OCI-LY1 (cell line): ENCODE data around the gene FOXN3.

Experiments used
- H2AFZ ChIP-seq: fragments of 200-600 bp; sonication (generic), shearing (Covaris generic); 2 replicates; pipeline ENCODE4 v1.6.0; 2014; ENCODE audit warnings: antibody characterized with exemption, mild to moderate bottlenecking, low read length
- H3F3A ChIP-seq: fragments of 200-600 bp; sonication (generic), shearing (Covaris generic); 2 replicates; pipeline ENCODE4 v1.6.0; 2014; ENCODE audit warnings: mild to moderate bottlenecking, antibody characterized with exemption, low read length, moderate library complexity; ENCODE audit not compliant: insufficient read depth
- H3K27ac ChIP-seq: fragments of 200-600 bp; sonication (generic); 2 replicates; pipeline ENCODE4 v1.5.1; 2014; ENCODE audit warnings: low read length, mixed run types, mild to moderate bottlenecking, low read depth; ENCODE audit not compliant: poor library complexity, severe bottlenecking
- H3K27me3 ChIP-seq: fragments of 200-600 bp; sonication (generic); 2 replicates; pipeline ENCODE4 v1.6.0; 2014; ENCODE audit warnings: antibody characterized with exemption, mild to moderate bottlenecking, low read length, moderate library complexity; ENCODE audit not compliant: insufficient read depth
- H3K36me3 ChIP-seq: fragments of 200-600 bp; sonication (generic); 2 replicates; pipeline ENCODE4 v1.6.1; 2014; ENCODE audit warnings: mild to moderate bottlenecking, antibody characterized with exemption, low read length, moderate library complexity, mixed read lengths; ENCODE audit not compliant: insufficient read depth
- H3K4me1 ChIP-seq: fragments of 200-600 bp; sonication (generic); 2 replicates; pipeline ENCODE4 v1.5.1; 2014; ENCODE audit warnings: mild to moderate bottlenecking, low read length, moderate library complexity; ENCODE audit not compliant: insufficient read depth, severe bottlenecking
- H3K4me2 ChIP-seq: fragments of 200-600 bp; sonication (generic), shearing (Covaris generic); 2 replicates; pipeline ENCODE4 v1.6.1; 2014; ENCODE audit warnings: low read length
- H3K4me3 ChIP-seq: fragments of 200-600 bp; sonication (generic); 2 replicates; pipeline ENCODE4 v1.5.1; 2014; ENCODE audit warnings: low read length, low read depth, mild to moderate bottlenecking, mixed read lengths; ENCODE audit not compliant: poor library complexity, severe bottlenecking
- H3K79me2 ChIP-seq: fragments of 200-600 bp; shearing (Covaris generic); 2 replicates; pipeline ENCODE4 v1.6.1; 2016; ENCODE audit warnings: mixed run types, low read length, mixed read lengths; ENCODE audit not compliant: insufficient read depth
- H3K9ac ChIP-seq: fragments of 200-600 bp; sonication (generic), shearing (Covaris generic); 2 replicates; pipeline ENCODE4 v1.6.1; 2014; ENCODE audit warnings: mild to moderate bottlenecking, low read length, mixed read lengths
- H3K9me2 ChIP-seq: fragments of 200-600 bp; sonication (generic), shearing (Covaris generic); 2 replicates; pipeline ENCODE4 v1.6.1; 2014; ENCODE audit warnings: low read depth, mild to moderate bottlenecking, low read length, mixed read lengths
- H3K9me3 ChIP-seq: fragments of 200-600 bp; shearing (Covaris generic); 2 replicates; pipeline ENCODE4 v1.6.1; 2014; ENCODE audit warnings: low read length, mixed read lengths
- H4K20me1 ChIP-seq: fragments of 200-600 bp; sonication (generic), shearing (Covaris generic); 2 replicates; pipeline ENCODE4 v1.6.0; 2016; ENCODE audit warnings: mild to moderate bottlenecking, low read length; ENCODE audit not compliant: insufficient read depth
- EZH2 ChIP-seq: fragments of 200-600 bp; sonication (generic), shearing (Covaris generic); IDR thresholded peaks from 2 replicates; pipeline ENCODE4 v1.8.0; 2017; ENCODE audit warnings: borderline replicate concordance, mixed run types, mild to moderate bottlenecking, antibody characterized with exemption, low read length, moderate library complexity, mixed read lengths
- TF ChIP-seq, protein P1 (sequence below): fragments of 200-600 bp; sonication (generic), shearing (Covaris generic); IDR thresholded peaks from 2 replicates; pipeline ENCODE4 v1.5.1; 2017; ENCODE audit warnings: mild to moderate bottlenecking, antibody characterized with exemption, low read length, moderate library complexity, mixed read lengths

Gene FOXN3

DNA sequence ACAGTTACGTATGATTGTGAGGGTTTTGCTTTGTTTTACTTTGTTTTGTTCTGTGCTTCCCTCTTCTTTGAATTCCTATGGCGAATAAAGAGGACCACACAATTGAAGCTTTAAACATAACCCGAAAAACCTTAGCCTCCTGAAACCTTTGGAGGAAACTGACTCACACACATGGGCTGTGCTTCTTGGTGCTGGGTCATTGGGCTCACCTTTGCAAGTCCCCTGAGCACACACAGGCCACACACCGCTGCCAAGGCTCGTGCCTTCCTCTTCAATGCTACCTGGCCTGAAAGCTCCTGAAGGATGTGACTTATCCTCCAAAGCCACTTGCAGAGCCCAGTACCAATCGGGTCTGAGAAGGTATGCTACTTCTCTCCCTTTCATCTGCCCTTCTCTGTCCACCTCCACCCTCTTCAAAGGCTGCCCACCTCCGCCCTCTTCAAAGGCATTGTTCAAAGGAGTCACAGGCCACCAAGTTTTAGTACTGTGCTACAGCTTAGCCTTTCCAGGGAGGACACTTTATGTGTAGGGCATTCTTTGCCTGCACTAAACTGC is 114.6 kb downstream of the FOXN3 start:
- Histone ChIP-seq H3K27ac (peak overlapping the region; percentile 98), H3K9me2 (no peaks in the 10 kb centered on the region), H3K9me3 (0 out of 2 replicates have a peak, but pooled peaks cover 5% of the 10 kb centered on the region), H3K4me2 (peak overlapping the region; percentile 77; the same call in 1 of the 2 replicates), H4K20me1 (no peaks in the 10 kb centered on the region), H3F3A (0 out of 2 replicates have a peak, but pooled peaks cover 3% of the 10 kb centered on the region), H3K79me2 (no peaks in the 10 kb centered on the region), H3K4me1 (peaks cover 56% of the 10 kb centered on the region), H3K36me3 (peaks cover 13% of the 10 kb centered on the region), H3K4me3 (no peak overlapping the region), H3K9ac (peak overlapping the region; percentile 70), H3K27me3 (no peaks in the 10 kb centered on the region), H2AFZ (no peak overlapping the region)
- no peak for TF ChIP-seq EZH2
- TF ChIP-seq, protein P1, sequence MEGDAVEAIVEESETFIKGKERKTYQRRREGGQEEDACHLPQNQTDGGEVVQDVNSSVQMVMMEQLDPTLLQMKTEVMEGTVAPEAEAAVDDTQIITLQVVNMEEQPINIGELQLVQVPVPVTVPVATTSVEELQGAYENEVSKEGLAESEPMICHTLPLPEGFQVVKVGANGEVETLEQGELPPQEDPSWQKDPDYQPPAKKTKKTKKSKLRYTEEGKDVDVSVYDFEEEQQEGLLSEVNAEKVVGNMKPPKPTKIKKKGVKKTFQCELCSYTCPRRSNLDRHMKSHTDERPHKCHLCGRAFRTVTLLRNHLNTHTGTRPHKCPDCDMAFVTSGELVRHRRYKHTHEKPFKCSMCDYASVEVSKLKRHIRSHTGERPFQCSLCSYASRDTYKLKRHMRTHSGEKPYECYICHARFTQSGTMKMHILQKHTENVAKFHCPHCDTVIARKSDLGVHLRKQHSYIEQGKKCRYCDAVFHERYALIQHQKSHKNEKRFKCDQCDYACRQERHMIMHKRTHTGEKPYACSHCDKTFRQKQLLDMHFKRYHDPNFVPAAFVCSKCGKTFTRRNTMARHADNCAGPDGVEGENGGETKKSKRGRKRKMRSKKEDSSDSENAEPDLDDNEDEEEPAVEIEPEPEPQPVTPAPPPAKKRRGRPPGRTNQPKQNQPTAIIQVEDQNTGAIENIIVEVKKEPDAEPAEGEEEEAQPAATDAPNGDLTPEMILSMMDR: no peak

DNA sequence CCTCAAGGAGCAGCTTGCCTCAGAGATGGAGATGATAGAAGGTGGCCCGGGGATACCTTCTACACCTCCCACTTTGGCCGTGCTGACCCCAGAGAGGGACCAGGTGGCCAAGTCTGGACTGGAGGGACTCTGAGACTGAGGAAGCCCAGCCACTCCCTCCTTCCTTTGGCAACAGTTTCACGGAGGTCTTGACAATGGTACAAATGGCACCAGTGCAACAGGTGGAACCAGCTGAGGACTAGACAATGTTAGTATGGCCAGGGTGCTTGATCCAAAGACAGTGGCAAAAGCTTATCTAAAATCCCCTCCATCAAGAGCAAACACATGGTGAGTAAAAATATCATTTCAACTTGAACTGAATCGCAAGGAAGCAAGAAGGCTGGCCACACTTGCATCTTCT is 117.4 kb downstream of the FOXN3 start:
- Histone ChIP-seq H3K9ac (no peak overlapping the region), H3K4me3 (no peak overlapping the region), H3K4me1 (peaks cover 41% of the 10 kb centered on the region), H3K9me2 (no peaks in the 10 kb centered on the region), H3K4me2 (no peak overlapping the region), H2AFZ (no peak overlapping the region), H3F3A (0 out of 2 replicates have a peak, but pooled peaks cover 3% of the 10 kb centered on the region), H3K9me3 (0 out of 2 replicates have a peak, but pooled peaks cover 5% of the 10 kb centered on the region), H3K27me3 (no peaks in the 10 kb centered on the region), H3K36me3 (peaks cover 13% of the 10 kb centered on the region), H4K20me1 (no peaks in the 10 kb centered on the region), H3K27ac (no peak overlapping the region), H3K79me2 (no peaks in the 10 kb centered on the region)
- no peak for TF ChIP-seq EZH2
- TF ChIP-seq, protein P1: no peak

DNA sequence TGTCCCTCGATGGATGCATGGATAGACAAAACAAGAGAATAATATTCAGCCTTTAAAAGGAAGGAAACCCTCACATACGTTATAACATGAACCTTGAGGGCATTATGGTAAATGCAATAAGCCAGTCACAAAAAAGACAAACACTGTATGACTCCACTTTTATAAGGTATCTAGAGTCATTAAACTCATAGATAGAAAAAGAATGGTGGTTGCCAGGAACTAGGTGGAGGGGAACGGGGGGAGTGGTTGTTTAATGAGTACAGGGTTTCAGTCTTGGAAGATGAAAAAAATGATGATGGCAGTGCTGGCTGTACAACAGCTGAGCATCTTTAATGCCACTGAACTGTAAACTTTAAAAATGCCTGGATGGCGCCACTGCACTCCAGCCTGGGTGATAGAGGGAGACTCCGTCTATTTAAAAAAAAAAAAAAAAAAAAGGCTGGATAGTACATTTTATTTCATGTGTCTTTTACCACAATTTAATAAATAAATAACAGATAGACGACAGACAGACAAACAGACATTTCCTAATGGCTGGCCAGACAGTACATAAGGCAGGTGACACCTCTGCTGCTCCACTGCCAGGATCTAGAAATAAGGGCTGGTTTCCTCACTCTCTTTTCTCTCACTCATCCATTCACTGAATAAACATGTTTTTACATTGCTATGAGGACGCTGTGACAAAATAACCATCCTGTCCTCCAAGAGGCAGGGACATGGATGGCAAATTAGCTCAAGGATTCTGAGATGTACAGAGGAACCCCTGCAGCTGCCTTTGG is 118.8 kb downstream of the FOXN3 start:
- Histone ChIP-seq H3K9ac (no peak overlapping the region), H2AFZ (no peak overlapping the region), H4K20me1 (no peaks in the 10 kb centered on the region), H3F3A (no peaks in the 10 kb centered on the region), H3K27me3 (no peaks in the 10 kb centered on the region), H3K27ac (no peak overlapping the region), H3K9me3 (0 out of 2 replicates have a peak, but pooled peaks cover 5% of the 10 kb centered on the region), H3K4me3 (no peak overlapping the region), H3K9me2 (no peaks in the 10 kb centered on the region), H3K36me3 (peaks cover 13% of the 10 kb centered on the region), H3K4me1 (peaks cover 38% of the 10 kb centered on the region), H3K4me2 (no peak overlapping the region), H3K79me2 (no peaks in the 10 kb centered on the region)
- TF ChIP-seq EZH2: no peak
- TF ChIP-seq, protein P1: no peak
